ENCODE data around the gene MLLT1.

DNA sequence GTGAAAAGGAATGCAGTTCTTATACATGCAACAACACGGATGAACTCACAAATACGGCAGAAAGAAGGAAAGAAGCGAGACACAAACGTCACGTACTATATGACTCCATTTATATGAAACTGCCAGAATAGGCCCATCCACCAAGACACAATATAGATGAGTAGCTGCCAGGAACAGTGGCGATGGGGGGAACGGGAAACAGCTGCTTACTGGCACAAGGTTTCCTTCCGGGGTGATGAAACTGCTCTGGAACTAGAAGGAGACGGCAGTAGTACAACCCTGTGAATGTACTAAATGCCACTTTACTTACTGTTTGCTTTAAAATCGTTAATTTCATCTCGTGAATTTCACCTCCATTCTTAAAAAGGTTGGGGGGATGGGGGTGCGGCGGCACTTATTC, 28.9 kb downstream of the MLLT1 start:
- TF ChIP-seq EZH2 (IDR thresholded peaks at IDR 0.05) (no peak), EZH2phosphoT487 (IDR thresholded peaks at IDR 0.05) (no peak)
